ENCODE measurements around the gene IFI30. TPM values are rescaled to one million over a fixed set of nuclear protein-coding genes. Genes with fewer than 3 reads are reported as not detected.

Gene IFI30
- total RNA-seq, 1 donor from 2014 or later, result 255 TPM

GRCh38 chr19:18203408-18203862 is 29.8 kb downstream of the IFI30 start:
- ATAC-seq (ENCODE audit: low read depth) (no peak), DNase-seq (no peak)
- Mint-ChIP-seq H3K36me3 (ENCODE audit: low read depth) (peaks cover 14% of the 10 kb centered on the region), H3K27me3 (peaks cover under 1% of the 10 kb centered on the region), H3K9me3 (no peaks in the 10 kb centered on the region), H3K27ac (peak overlapping the region; percentile 70), H3K4me1 (peaks cover 29% of the 10 kb centered on the region), H3K4me3 (peak overlapping the region; percentile 88)
- ChIA-PET CTCF (interaction anchor here (1.1 to 2.7 kb wide), 6 partner anchors 12 to 185 kb away, joined by 3 to 12 read pairs (median 7); no protein-coding TSS in a partner anchor), POLR2A (interaction anchor here (0.5 to 6.0 kb wide), 21 partner anchors 10 to 717 kb away, joined by 3 to 112 read pairs (median 6); partner anchors contain the start of genes IFI30, JUND, LSM4 and MAST3)
- no peak for TF ChIP-seq CTCF (IDR thresholded peaks at IDR 0.05)
- intact Hi-C loops (cut with micrococcal nuclease), result no loop called here

GRCh38 chr19:18203863-18204393 is 30.3 kb downstream of the IFI30 start, which contains the start of gene RAB3A:
Gene RAB3A (minus strand): TSS chr19:18204042. CDS start chr19:18202740, 1,302 bp downstream.
- H3K27ac Mint-ChIP-seq, result peak within 1 kb of the TSS; percentile 87
- no peak for TF ChIP-seq CTCF (IDR thresholded peaks at IDR 0.05)
- H3K4me3 Mint-ChIP-seq, result peak within 1 kb of the TSS; percentile 92
- H3K27me3 Mint-ChIP-seq, result peaks cover 5% of the 10 kb centered on the region
- H3K36me3 Mint-ChIP-seq (ENCODE audit: low read depth), result peaks cover 9% of the 10 kb centered on the region
- DNase-seq, result peak; percentile 95
- ChIA-PET CTCF (interaction anchor here (1.2 to 2.7 kb wide), 5 partner anchors 12 to 184 kb away, joined by 3 to 12 read pairs (median 7); no protein-coding TSS in a partner anchor), POLR2A (interaction anchor here (0.5 to 6.0 kb wide), 23 partner anchors 10 to 717 kb away, joined by 3 to 112 read pairs (median 6); partner anchors contain the start of genes IFI30, JUND, LSM4 and MAST3)
- peaks cover 29% of the 10 kb centered on the region for H3K4me1 Mint-ChIP-seq
- ATAC-seq (ENCODE audit: low read depth), result peak; percentile 86
- intact Hi-C loops (cut with micrococcal nuclease), result loop anchor here (1.0 to 2.0 kb wide), 10 partner anchors 12 to 432 kb away; partner anchors contain the start of genes IFI30 and LSM4
- no peaks in the 10 kb centered on the region for H3K9me3 Mint-ChIP-seq

- Mint-ChIP-seq H3K27ac (peak overlapping the region; percentile 87), H3K9me3 (no peaks in the 10 kb centered on the region), H3K36me3 (ENCODE audit: low read depth) (peaks cover 6% of the 10 kb centered on the region), H3K4me1 (peaks cover 29% of the 10 kb centered on the region), H3K27me3 (peaks cover 5% of the 10 kb centered on the region), H3K4me3 (peak overlapping the region; percentile 92)
- ChIA-PET CTCF (interaction anchor here (0.7 to 6.8 kb wide), 11 partner anchors 13 to 266 kb away, joined by 3 to 95 read pairs (median 7); a partner anchor contains a TSS), POLR2A (interaction anchor here (0.5 to 6.0 kb wide), 25 partner anchors 11 to 524 kb away, joined by 3 to 112 read pairs (median 6); partner anchors contain the start of genes IFI30, IQCN, JUND and LSM4)
- ATAC-seq (ENCODE audit: low read depth) (peak; percentile 29), DNase-seq (peak; percentile 70)
- no peak for TF ChIP-seq CTCF (IDR thresholded peaks at IDR 0.05)
- intact Hi-C loops (cut with micrococcal nuclease), result loop anchor here (1.0 to 2.0 kb wide), 10 partner anchors 12 to 432 kb away; partner anchors contain the start of genes IFI30 and LSM4
Observed at GRCh38 chr19:18204394-18205199, 31.0 kb downstream of the IFI30 start.

GRCh38 chr19:18205200-18205892 is 31.7 kb downstream of the IFI30 start:
- H3K27me3 Mint-ChIP-seq, result peaks cover 5% of the 10 kb centered on the region
- ChIA-PET POLR2A (interaction anchor here (0.6 to 6.0 kb wide), 20 partner anchors 12 to 525 kb away, joined by 3 to 112 read pairs (median 6); partner anchors contain the start of genes IFI30, IQCN, JUND and LSM4), CTCF (interaction anchor here (0.9 to 6.8 kb wide), 9 partner anchors 14 to 267 kb away, joined by 3 to 95 read pairs (median 7); a partner anchor contains a TSS)
- peaks cover 4% of the 10 kb centered on the region for H3K36me3 Mint-ChIP-seq (ENCODE audit: low read depth)
- intact Hi-C loops (cut with micrococcal nuclease), result loop anchor here (2.0 kb wide), 3 partner anchors 19 to 259 kb away; partner anchors contain the start of gene LSM4
- H3K9me3 Mint-ChIP-seq, result no peaks in the 10 kb centered on the region
- H3K4me1 Mint-ChIP-seq, result peaks cover 27% of the 10 kb centered on the region
- H3K4me3 Mint-ChIP-seq, result peak overlapping the region; percentile 92
- DNase-seq (peak; percentile 64), ATAC-seq (ENCODE audit: low read depth) (no peak)
- no peak for TF ChIP-seq CTCF (IDR thresholded peaks at IDR 0.05)
- H3K27ac Mint-ChIP-seq, result peak overlapping the region; percentile 87
